ENCODE measurements around the gene EFCAB8. TPM values are rescaled to one million over a fixed set of nuclear protein-coding genes. Genes with fewer than 3 reads are reported as not detected.
A peak's percentile ranks its signal among the peaks of the same experiment; 100 is the strongest.

Gene EFCAB8
- polyA plus RNA-seq (2014; cell fraction: cytosol; rRNA removed): not detected in 2 replicates
- 0.29 TPM in 1 of 2 replicates, not detected in the other for polyA plus RNA-seq (2014; cell fraction: nucleus; rRNA removed)

- DNase-seq (ENCODE audit: low spot score): no peak
These were observed at the start of gene EFCAB8 for GRCh38 chr20:32858701-32859372. EFCAB8 (plus strand) TSS chr20:32858923; CDS start chr20:32863793, 4,870 bp downstream.

GRCh38 chr20:32809907-32810306 is 48.8 kb upstream of the EFCAB8 start:
- no peak for DNase-seq (ENCODE audit: low spot score)

- no peak for DNase-seq (ENCODE audit: low spot score)
These were observed 47.8 kb upstream of the EFCAB8 start for GRCh38 chr20:32810941-32811340.

- no peak for DNase-seq (ENCODE audit: low spot score)
These were observed 46.8 kb upstream of the EFCAB8 start for GRCh38 chr20:32811886-32812285.

GRCh38 chr20:32819992-32820697 is 38.6 kb upstream of the EFCAB8 start:
- peak; percentile 77 for DNase-seq (ENCODE audit: low spot score)

DNA sequence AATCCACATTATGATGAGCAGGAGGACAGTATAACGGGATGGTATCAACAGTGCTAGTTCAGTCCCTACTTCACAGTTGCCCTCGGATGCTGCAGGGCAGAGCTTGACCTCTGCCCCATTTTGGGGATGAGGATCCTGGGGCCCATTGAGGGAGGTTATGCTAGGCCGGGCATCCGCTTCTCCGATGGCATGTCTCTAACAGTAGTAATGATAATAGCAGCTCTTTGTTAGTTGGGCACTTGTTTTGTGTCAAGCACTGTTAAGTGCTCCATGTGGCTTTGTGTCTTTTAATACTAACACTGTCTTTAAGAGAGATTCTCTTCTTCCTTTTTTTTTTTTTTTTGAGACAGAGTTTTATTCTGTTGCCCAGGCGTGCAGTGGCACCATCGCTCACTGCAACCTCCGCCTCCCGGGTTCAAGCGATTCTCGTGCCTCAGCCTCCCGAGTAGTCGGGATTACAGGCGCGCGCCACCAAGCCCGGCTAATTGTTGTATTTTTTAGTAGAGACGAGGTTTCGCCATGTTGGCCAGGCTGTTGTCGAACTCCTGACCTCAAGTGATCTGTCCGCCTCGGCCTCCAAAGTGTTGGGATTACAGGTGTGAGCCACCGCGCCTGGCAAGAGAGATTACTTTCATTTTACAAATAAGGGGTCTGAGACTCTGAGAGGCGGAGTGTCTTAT is 37.9 kb upstream of the EFCAB8 start:
- no peak for DNase-seq (ENCODE audit: low spot score)

DNA sequence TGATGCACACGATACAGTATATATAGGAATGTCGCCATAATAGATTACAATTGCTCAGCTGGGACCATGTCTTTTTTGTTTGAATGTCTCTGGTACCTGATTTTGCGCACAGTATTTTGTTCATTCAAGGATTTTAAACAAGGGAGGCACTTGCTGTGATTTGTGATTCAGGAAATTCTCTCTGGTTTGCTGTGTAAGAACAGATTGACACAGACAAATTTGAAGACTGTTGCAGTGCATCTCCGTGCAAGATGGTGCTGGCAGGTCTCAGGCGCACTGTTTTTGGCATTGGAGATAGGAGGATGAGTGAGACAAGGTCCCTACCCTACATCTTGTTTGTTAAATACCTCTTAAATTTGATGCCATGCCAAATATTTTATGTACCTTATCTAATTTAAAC is 36.5 kb upstream of the EFCAB8 start:
- DNase-seq (ENCODE audit: low spot score): no peak

DNA sequence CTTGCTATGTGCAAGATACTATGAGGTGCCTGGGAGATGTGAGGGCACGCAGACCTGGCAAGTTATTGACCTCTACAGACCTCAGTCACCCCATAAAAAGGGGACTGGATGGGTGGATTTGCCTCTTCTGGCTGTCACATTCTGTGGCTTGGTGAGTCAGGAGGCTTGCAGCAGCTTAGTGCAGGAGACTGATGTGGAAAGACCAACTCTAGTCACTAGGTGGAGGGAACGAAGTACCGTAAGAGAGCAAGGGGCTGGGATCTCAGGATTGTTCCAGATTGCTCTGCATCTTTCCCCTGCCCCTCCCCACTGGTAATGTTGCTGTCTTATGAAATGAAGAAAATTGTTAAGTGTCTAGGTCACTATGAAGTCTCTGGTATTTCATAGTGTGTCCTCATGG is 35.6 kb upstream of the EFCAB8 start:
- DNase-seq (ENCODE audit: low spot score): no peak

DNA sequence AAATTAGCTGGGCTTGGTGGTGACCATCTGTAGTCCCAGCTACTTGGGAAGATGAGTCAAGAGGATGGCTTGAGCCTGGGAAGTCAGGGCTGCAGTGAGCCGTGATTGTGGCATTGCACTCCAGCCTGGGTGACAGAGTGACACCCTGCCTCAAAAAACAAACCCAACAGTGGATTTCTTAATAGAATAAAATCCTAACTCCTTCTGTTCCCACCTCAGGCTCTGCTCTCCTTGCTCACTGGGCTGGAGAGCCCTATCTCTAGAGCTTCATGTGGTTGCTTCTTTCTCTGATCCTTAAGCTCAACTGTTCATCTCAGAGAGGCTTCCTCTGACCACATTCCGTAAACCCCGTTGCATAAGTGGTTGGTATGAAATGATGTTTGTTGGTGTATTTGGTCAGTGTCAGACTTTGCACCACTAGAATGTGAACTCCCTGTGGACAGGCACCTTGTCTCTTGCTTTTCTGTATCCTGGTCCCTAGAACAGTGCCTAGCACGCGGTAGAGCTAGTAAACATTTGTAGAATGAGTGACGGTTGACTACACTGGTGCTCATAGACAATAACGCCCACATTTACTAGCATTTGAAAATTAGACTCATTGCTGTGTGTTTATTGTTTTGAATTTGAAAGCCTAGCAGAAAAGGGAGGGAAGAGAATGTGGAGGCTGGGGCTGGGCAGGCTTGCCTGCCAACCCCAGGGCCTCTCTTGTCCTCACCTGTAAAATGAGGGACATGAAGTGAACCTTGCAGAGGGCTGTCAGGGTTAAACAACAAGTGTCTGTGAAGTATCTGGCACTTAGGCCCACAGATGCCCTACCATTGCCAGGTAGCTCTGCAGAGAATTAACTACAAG is 34.8 kb upstream of the EFCAB8 start:
- no peak for DNase-seq (ENCODE audit: low spot score)

- no peak for DNase-seq (ENCODE audit: low spot score)
These were observed 30.6 kb upstream of the EFCAB8 start for GRCh38 chr20:32828029-32828680.

- DNase-seq (ENCODE audit: low spot score): no peak
These were observed 29.3 kb upstream of the EFCAB8 start for GRCh38 chr20:32829311-32830005.

GRCh38 chr20:32830437-32830836 is 28.3 kb upstream of the EFCAB8 start:
- no peak for DNase-seq (ENCODE audit: low spot score)

DNA sequence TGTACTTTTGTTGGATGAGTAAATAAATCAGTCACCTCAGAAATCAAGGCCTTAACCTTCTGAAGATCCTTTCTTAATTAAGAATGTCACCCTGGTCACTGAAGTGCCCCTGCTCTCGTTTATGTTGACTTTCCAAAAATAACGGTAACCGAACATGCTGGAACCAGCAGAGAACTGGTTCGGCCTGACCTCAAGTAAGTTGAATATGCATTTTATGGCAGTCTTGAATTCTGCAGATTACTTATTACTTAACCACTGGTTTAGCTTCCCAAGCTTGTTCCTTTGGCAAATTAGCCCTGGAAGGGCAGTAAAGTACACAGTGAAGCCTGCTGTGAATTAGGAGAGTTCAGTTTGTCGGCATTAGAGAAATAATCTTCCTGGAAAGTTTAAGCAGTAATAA is 26.7 kb upstream of the EFCAB8 start:
- no peak for DNase-seq (ENCODE audit: low spot score)

GRCh38 chr20:32832664-32833063 is 26.1 kb upstream of the EFCAB8 start:
- DNase-seq (ENCODE audit: low spot score): no peak

DNA sequence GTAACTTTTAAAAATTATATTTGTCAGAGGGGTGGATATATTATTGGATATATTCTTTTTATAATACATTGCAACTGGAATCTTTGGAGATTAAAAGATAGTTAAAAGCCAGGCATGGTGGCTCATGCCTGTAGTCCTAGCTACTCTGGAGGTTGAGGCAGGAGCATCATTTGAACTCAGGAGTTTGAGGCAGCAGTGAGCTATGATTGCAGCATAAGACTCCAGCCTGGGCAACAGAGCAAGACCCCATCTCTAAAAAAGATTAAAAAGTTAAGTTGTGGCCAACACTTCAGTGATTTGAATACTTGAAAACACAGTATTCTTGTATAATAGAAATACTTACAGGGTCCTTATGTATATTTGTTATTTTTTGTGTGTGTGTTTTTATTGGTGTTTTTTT is 23.8 kb upstream of the EFCAB8 start:
- no peak for DNase-seq (ENCODE audit: low spot score)

- no peak for DNase-seq (ENCODE audit: low spot score)
These were observed 21.6 kb upstream of the EFCAB8 start for GRCh38 chr20:32837157-32837556.

GRCh38 chr20:32839227-32839981 is 19.3 kb upstream of the EFCAB8 start:
- no peak for DNase-seq (ENCODE audit: low spot score)

DNA sequence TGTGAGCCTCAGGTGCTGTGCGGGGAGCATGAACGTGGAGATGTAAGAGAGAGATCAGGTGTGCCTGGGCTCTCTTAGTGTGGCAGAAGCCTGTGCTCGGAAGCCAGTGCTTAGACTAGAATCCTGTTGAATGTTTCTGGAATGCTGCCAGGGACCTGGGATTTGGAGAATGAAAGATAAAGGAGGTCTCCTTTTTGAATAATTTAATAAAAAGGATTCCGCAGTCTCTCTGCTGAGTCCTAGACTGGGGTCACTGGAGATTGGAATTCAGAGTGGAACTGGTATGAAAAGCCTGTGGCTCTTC is 18.8 kb upstream of the EFCAB8 start:
- no peak for DNase-seq (ENCODE audit: low spot score)

DNA sequence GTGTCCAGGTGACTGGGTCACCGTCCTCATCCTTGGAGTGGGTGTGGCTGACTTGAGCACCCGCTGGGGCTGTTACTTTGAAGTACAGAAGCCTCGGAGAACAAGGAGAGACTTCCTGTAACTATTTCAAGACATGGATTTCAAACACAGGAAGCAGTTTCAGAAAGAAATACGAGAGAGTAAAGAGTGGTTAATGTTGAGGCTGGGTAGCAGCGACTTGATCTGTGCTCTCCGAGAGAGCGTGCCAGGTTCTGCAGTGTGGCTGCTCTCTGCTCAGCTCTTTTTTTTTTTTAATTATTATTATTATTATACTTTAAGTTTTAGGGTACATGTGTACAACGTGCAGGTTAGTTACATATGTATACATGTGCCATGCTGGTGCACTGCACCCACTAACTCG is 17.5 kb upstream of the EFCAB8 start:
- no peak for DNase-seq (ENCODE audit: low spot score)

- no peak for DNase-seq (ENCODE audit: low spot score)
These were observed 17.1 kb upstream of the EFCAB8 start for GRCh38 chr20:32841632-32842031.
